GM12878 (cell line): ENCODE results near the gene UNC13A. TPM values are rescaled to one million over a fixed set of nuclear protein-coding genes. Genes with fewer than 3 reads are reported as not detected.

ENCODE experiments used
- ATAC-seq: fragments of 200-7000 bp; cut with Tn5 transposase; 3 replicates; pipeline ENCODE4 v1.9.1; 2020; ENCODE audit warnings: mild to moderate bottlenecking, moderate library complexity
- BruUV-seq: library from RNA; stranded (reverse); fragments of 400-500 nt; replicated peaks from 2 replicates; lab custom pipeline; 2021; lab: Mats Ljungman, UMichigan
- CTCF ChIA-PET: fragments of 300-600 bp; sonication (Branson Sonifier 250); formaldehyde crosslinking; extraction: SDS; loops from one replicate; lab custom pipeline; 2021; ENCODE audit warnings: inconsistent platforms; lab: Yijun Ruan, JAX
- POLR2A ChIA-PET: fragments of 350-600 bp; formaldehyde crosslinking; extraction: SDS; loops from one replicate; lab custom pipeline; 2021; ENCODE audit warnings: inconsistent platforms; lab: Charles Lee
- RAD21 ChIA-PET: fragments of 300-600 bp; sonication (Branson Sonifier 250); formaldehyde crosslinking; loops from one replicate; lab custom pipeline; 2023; ENCODE audit warnings: antibody characterized with exemption; ENCODE audit not compliant: unreplicated experiment; lab: Charles Lee
- SMC1A ChIA-PET: fragments of 300-600 bp; sonication (Branson Sonifier 250); formaldehyde crosslinking; loops from one replicate; lab custom pipeline; 2023; ENCODE audit not compliant: unreplicated experiment, uncharacterized antibody; lab: Charles Lee
- DNase-seq: peaks from one replicate; pipeline ENCODE4 v3.0.0-alpha.2; 2011; ENCODE audit warnings: low read depth, low spot score
- FAIRE-seq: peaks from 3 replicates; lab custom pipeline; 2011; peaks lifted over from hg19 to GRCh38; lab: Jason Lieb, UNC
- H2AFZ ChIP-seq: 2 replicates; pipeline ENCODE4 v1.6.0; 2011; ENCODE audit warnings: low read depth, low read length, control low read depth; ENCODE audit not compliant: control insufficient read depth
- H3K27ac ChIP-seq: 2 replicates; pipeline ENCODE4 v1.5.1; 2011; ENCODE audit warnings: control low read depth; ENCODE audit not compliant: control insufficient read depth, insufficient read depth
- H3K27me3 ChIP-seq, 2 experiments: replicated peaks in 1 of 2; 2 replicates each; pipeline versions ENCODE4 v1.6.0 to v1.6.1; 2011; ENCODE audit warnings: low read length in 1 of 2; ENCODE audit not compliant: control insufficient read depth in 2 of 2, insufficient read depth in 2 of 2
- H3K36me3 ChIP-seq, 2 experiments: 2 replicates each; pipeline ENCODE4 v1.5.1; 2011; ENCODE audit warnings: low read length in 1 of 2; ENCODE audit not compliant: control insufficient read depth in 2 of 2, insufficient read depth in 2 of 2
- H3K4me1 ChIP-seq: 2 replicates; pipeline ENCODE4 v1.6.1; 2011; ENCODE audit warnings: mild to moderate bottlenecking, low read length, moderate library complexity, mixed read lengths; ENCODE audit not compliant: control insufficient read depth, insufficient read depth
- H3K4me2 ChIP-seq: 2 replicates; pipeline ENCODE4 v1.6.0; 2011; ENCODE audit warnings: control low read depth; ENCODE audit not compliant: control insufficient read depth, insufficient read depth
- H3K4me3 ChIP-seq: fragments of 200-600 bp; sonication (generic); 2 replicates; pipeline ENCODE4 v1.5.1; 2016
- H3K79me2 ChIP-seq: 2 replicates; pipeline ENCODE4 v1.6.0; 2011; ENCODE audit warnings: low read length; ENCODE audit not compliant: control insufficient read depth, insufficient read depth
- H3K9ac ChIP-seq: 2 replicates; pipeline ENCODE4 v1.8.0; 2011; ENCODE audit warnings: low read length, control low read depth, mixed read lengths; ENCODE audit not compliant: control insufficient read depth, insufficient read depth
- H3K9me3 ChIP-seq: replicated peaks from 3 replicates; pipeline ENCODE4 v1.5.1; 2011; ENCODE audit warnings: mild to moderate bottlenecking, low read length; ENCODE audit not compliant: control insufficient read depth, insufficient read depth
- H4K20me1 ChIP-seq: 2 replicates; pipeline ENCODE4 v1.6.0; 2011; ENCODE audit not compliant: control insufficient read depth, insufficient read depth
- BHLHE40 ChIP-seq, 2 experiments: fragments of 450-650 bp in 1 of 2; IDR thresholded peaks; 2 replicates each; pipeline ENCODE4 v1.6.1; 2011 to 2017; ENCODE audit warnings: low read depth in 2 of 2, borderline replicate concordance in 1 of 2, improper control_type of control experiment in 1 of 2, low read length in 1 of 2, mild to moderate bottlenecking in 1 of 2
- BMI1 ChIP-seq: fragments of 450-650 bp; IDR thresholded peaks from 2 replicates; pipeline ENCODE4 v1.6.1; 2016; ENCODE audit warnings: mild to moderate bottlenecking, moderate library complexity, borderline replicate concordance
- CBFB ChIP-seq: IDR thresholded peaks from 2 replicates; pipeline ENCODE4 v1.6.1; 2016; ENCODE audit warnings: antibody characterized with exemption, low read depth
- CHD1 ChIP-seq: IDR thresholded peaks from 2 replicates; pipeline ENCODE4 v1.6.1; 2012; ENCODE audit warnings: low read depth, low read length, improper control_type of control experiment
- CHD2 ChIP-seq: IDR thresholded peaks from 2 replicates; pipeline ENCODE4 v1.6.1; 2011; ENCODE audit warnings: low read depth, low read length, improper control_type of control experiment, borderline replicate concordance
- HCFC1 ChIP-seq: fragments of 150-350 bp; IDR thresholded peaks from 2 replicates; pipeline ENCODE4 v1.6.1; 2014; ENCODE audit warnings: low read length
- IRF4 ChIP-seq: IDR thresholded peaks from 2 replicates; pipeline ENCODE4 v1.6.1; 2011; ENCODE audit warnings: low read depth, low read length
- JUND ChIP-seq: IDR thresholded peaks from 2 replicates; pipeline ENCODE4 v1.6.1; 2012; ENCODE audit warnings: low read depth, mild to moderate bottlenecking, low read length, improper control_type of control experiment, moderate library complexity
- MTA3 ChIP-seq: IDR thresholded peaks from 2 replicates; pipeline ENCODE4 v1.6.1; 2012; ENCODE audit warnings: low read length, inconsistent platforms, borderline replicate concordance
- MXI1 ChIP-seq: fragments of 150-350 bp; IDR thresholded peaks from 2 replicates; pipeline ENCODE4 v1.6.1; 2011; ENCODE audit warnings: low read depth, mild to moderate bottlenecking, inconsistent platforms, low read length, improper control_type of control experiment
- NFYB ChIP-seq: IDR thresholded peaks from 2 replicates; pipeline ENCODE4 v1.6.1; 2011; ENCODE audit warnings: low read depth, mild to moderate bottlenecking, low read length, improper control_type of control experiment, moderate library complexity; ENCODE audit not compliant: insufficient read depth
- RUNX3 ChIP-seq: IDR thresholded peaks from 2 replicates; pipeline ENCODE4 v1.6.1; 2012; ENCODE audit warnings: low read length, inconsistent platforms
- SIX5 ChIP-seq: IDR thresholded peaks from 2 replicates; pipeline ENCODE4 v1.6.1; 2011; ENCODE audit warnings: mild to moderate bottlenecking, low read depth, low read length, moderate library complexity; ENCODE audit not compliant: severe bottlenecking
- SMARCA5 ChIP-seq: fragments of 450-650 bp; IDR thresholded peaks from 2 replicates; pipeline ENCODE4 v1.6.1; 2017; ENCODE audit warnings: mild to moderate bottlenecking
- SMC3 ChIP-seq: IDR thresholded peaks from 2 replicates; pipeline ENCODE4 v1.6.1; 2011; ENCODE audit warnings: low read length, improper control_type of control experiment, borderline replicate concordance
- ZBTB33 ChIP-seq: fragments of 450-650 bp; IDR thresholded peaks from 2 replicates; pipeline ENCODE4 v1.6.1; 2017; ENCODE audit warnings: mild to moderate bottlenecking
- WGBS: methylation state at CpG from one replicate; pipeline ENCODE4 v1.1.6; 2016; ENCODE audit warnings: low lambda C conversion rate; ENCODE audit not compliant: insufficient replicate concordance, insufficient coverage; ENCODE audit errors: missing lambda C conversion rate; 5-methylcytosine and 5-hydroxymethylcytosine counted together
- in situ Hi-C: fragments of 300-500 bp; cut with MboI; formaldehyde crosslinking; loops from 9 replicates; pipeline ENCODE4 v1.14.3; 2018; ENCODE audit warnings: mixed read lengths
- intact Hi-C: fragments of 100-400 bp; cut with micrococcal nuclease; formaldehyde crosslinking; loops from one replicate; pipeline ENCODE4 v1.14.2; 2022; ENCODE audit not compliant: unreplicated experiment
- polyA plus RNA-seq, 11 experiments: library from polyadenylated mRNA; depleted of rRNA in 4 of 11; unstranded in 6 of 11; stranded (reverse) in 5 of 11; fragments of >200 nt; fragmentation: Nextera tagmentation in 4 of 11; fragmentation: Illumina TruSeq in 1 of 11; extraction: Ambion mirVana in 4 of 11; extraction: Trizol in 1 of 11; gene quantifications; 1 replicate in 1 of 11; 2 replicates in 10 of 11; pipeline versions ENCODE4 v1.2.1 to v1.2.3, GENCODE V29; 2011 to 2016; ENCODE audit warnings: inconsistent platforms in 2 of 11, missing spikeins in 2 of 11, low read depth in 1 of 11
- total RNA-seq, 4 experiments: library from RNA; depleted of rRNA in 3 of 4; stranded (reverse); fragments of >200 nt in 3 of 4; fragmentation: Illumina TruSeq in 1 of 4; extraction: Trizol in 1 of 4; gene quantifications; 2 replicates each; pipeline versions ENCODE4 v1.2.1 to v1.2.3, GENCODE V29; 2013 to 2021
- TF ChIP-seq, protein P1 (sequence below): IDR thresholded peaks from 2 replicates; pipeline ENCODE4 v1.6.1; 2011; ENCODE audit warnings: low read depth, low read length, improper control_type of control experiment, borderline replicate concordance
- TF ChIP-seq, protein P2 (sequence below): IDR thresholded peaks from 2 replicates; pipeline ENCODE4 v1.6.1; 2011; ENCODE audit warnings: low read depth, mild to moderate bottlenecking, low read length, moderate library complexity, borderline replicate concordance; ENCODE audit errors: extremely low read depth
- TF ChIP-seq, protein P3 (sequence below): fragments of 450-650 bp; formaldehyde crosslinking; IDR thresholded peaks from 2 replicates; pipeline ENCODE4 v1.5.0; 2022; ENCODE audit warnings: mild to moderate bottlenecking, missing genetic modification characterization

Gene UNC13A
- total and polyA plus RNA-seq, 10 of the 15 experiments (the other 5 are each of a cell fraction or from before 2014, with no cell fraction given) = under 0.01 to 0.23 (median 0.13) TPM; not detected in 1

GRCh38 chr19:17671906-17672305 is 16.2 kb downstream of the UNC13A start:
- Histone ChIP-seq H3K79me2 (no peaks in the 10 kb centered on the region), H2AFZ (no peak overlapping the region), H3K4me3 (no peak overlapping the region), H3K4me2 (no peak overlapping the region), H4K20me1 (no peaks in the 10 kb centered on the region), H3K27ac (no peak overlapping the region), H3K36me3 (no peaks in the 10 kb centered on the region), H3K27me3 (no peaks in the 10 kb centered on the region), H3K9ac (no peak overlapping the region), H3K4me1 (no peaks in the 10 kb centered on the region), H3K9me3 (no peaks in the 10 kb centered on the region; the same call in 2 of the 3 replicates)
- DNase-seq (no peak), ATAC-seq (peak; percentile 63), FAIRE-seq (no peak)
- no TSS peak for BruUV-seq
- in situ Hi-C loops = no loop called here
- ChIA-PET SMC1A (no interaction called here), RAD21 (no interaction called here), CTCF (no interaction called here), POLR2A (no interaction called here)
- WGBS = 4% methylated on average over 2 of the region's 2 CpGs
- intact Hi-C loops = no loop called here
- TF ChIP-seq MTA3 = no peak
- peak; percentile 72 for TF ChIP-seq HCFC1
- peak; percentile 29; the same call in 1 of the 2 replicates for TF ChIP-seq CHD2
- TF ChIP-seq, protein P1, sequence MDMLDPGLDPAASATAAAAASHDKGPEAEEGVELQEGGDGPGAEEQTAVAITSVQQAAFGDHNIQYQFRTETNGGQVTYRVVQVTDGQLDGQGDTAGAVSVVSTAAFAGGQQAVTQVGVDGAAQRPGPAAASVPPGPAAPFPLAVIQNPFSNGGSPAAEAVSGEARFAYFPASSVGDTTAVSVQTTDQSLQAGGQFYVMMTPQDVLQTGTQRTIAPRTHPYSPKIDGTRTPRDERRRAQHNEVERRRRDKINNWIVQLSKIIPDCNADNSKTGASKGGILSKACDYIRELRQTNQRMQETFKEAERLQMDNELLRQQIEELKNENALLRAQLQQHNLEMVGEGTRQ = peak; percentile 50
- peak; percentile 89 for TF ChIP-seq NFYB
- peak; percentile 78 for TF ChIP-seq SIX5
- TF ChIP-seq CBFB = no peak
- no peak for TF ChIP-seq JUND
- no peak for TF ChIP-seq SMC3
- TF ChIP-seq IRF4 = no peak
- 0 out of 2 replicates have a peak, but pooled peaks have one; percentile 53 for TF ChIP-seq SMARCA5
- peak; percentile 46; the same call in 1 of the 2 replicates for TF ChIP-seq RUNX3
- TF ChIP-seq, protein P2, sequence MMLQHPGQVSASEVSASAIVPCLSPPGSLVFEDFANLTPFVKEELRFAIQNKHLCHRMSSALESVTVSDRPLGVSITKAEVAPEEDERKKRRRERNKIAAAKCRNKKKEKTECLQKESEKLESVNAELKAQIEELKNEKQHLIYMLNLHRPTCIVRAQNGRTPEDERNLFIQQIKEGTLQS = peak; percentile 54; the same call in 1 of the 2 replicates
- no peak for TF ChIP-seq BHLHE40 (IDR thresholded peaks at IDR 0.05; ENCODE audit: borderline replicate concordance in 1 of 2, low read depth in 2 of 2, low read length in 1 of 2)
- no peak for TF ChIP-seq ZBTB33
- TF ChIP-seq CHD1 = no peak
- TF ChIP-seq, protein P3, sequence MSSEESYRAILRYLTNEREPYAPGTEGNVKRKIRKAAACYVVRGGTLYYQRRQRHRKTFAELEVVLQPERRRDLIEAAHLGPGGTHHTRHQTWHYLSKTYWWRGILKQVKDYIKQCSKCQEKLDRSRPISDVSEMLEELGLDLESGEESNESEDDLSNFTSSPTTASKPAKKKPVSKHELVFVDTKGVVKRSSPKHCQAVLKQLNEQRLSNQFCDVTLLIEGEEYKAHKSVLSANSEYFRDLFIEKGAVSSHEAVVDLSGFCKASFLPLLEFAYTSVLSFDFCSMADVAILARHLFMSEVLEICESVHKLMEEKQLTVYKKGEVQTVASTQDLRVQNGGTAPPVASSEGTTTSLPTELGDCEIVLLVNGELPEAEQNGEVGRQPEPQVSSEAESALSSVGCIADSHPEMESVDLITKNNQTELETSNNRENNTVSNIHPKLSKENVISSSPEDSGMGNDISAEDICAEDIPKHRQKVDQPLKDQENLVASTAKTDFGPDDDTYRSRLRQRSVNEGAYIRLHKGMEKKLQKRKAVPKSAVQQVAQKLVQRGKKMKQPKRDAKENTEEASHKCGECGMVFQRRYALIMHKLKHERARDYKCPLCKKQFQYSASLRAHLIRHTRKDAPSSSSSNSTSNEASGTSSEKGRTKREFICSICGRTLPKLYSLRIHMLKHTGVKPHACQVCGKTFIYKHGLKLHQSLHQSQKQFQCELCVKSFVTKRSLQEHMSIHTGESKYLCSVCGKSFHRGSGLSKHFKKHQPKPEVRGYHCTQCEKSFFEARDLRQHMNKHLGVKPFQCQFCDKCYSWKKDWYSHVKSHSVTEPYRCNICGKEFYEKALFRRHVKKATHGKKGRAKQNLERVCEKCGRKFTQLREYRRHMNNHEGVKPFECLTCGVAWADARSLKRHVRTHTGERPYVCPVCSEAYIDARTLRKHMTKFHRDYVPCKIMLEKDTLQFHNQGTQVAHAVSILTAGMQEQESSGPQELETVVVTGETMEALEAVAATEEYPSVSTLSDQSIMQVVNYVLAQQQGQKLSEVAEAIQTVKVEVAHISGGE = no peak
- TF ChIP-seq BMI1 = no peak
- no peak for TF ChIP-seq MXI1
